Measurements from ENCODE around the gene FBXW11. TPM values are rescaled to one million over a fixed set of nuclear protein-coding genes. Genes with fewer than 3 reads are reported as not detected.

The FBXW11 gene
- total RNA-seq, 2 donors from 2014 or later, result 29.0 to 64.6 TPM

DNA sequence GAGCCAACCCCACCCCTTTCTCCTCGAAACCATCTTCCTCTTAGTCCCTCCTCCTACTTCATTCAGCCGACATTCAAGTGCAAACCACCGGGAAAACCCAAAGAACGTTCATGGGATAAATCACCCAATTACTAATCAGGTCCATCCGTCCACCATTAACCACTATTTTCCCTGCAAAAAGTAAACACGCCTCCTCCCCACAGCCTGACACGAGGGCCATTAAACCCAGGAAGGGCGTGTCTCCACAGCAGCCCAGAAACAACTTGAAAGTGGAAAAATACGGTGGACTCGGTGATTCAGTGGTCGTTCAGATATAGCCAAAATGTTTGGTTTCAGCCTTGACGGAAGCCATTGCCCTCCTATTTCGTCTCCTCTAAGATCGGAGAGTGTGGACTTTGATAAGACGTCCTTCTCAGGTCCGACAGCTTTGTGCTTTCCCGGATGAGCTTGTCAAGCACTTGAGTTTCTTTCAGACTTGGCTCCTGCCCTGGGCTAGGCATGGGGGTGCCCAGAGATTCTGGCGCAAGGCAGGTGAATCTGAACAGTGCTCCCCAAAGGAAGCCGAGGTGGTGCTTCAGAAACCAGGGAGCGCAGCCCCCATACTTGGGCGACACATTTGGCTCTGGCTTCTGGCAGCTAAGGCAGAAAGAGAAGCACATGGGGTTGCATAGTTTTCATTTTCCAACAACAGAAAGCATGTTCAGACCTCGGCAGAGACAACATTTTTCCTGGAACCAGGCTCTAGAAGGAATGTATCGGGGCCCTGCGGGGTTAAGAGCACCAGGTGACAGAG lies 164.3 kb downstream of the FBXW11 start:
- TF ChIP-seq, protein P1, sequence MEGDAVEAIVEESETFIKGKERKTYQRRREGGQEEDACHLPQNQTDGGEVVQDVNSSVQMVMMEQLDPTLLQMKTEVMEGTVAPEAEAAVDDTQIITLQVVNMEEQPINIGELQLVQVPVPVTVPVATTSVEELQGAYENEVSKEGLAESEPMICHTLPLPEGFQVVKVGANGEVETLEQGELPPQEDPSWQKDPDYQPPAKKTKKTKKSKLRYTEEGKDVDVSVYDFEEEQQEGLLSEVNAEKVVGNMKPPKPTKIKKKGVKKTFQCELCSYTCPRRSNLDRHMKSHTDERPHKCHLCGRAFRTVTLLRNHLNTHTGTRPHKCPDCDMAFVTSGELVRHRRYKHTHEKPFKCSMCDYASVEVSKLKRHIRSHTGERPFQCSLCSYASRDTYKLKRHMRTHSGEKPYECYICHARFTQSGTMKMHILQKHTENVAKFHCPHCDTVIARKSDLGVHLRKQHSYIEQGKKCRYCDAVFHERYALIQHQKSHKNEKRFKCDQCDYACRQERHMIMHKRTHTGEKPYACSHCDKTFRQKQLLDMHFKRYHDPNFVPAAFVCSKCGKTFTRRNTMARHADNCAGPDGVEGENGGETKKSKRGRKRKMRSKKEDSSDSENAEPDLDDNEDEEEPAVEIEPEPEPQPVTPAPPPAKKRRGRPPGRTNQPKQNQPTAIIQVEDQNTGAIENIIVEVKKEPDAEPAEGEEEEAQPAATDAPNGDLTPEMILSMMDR (IDR thresholded peaks at IDR 0.05), result no peak
- no peak for TF ChIP-seq POLR2A (IDR thresholded peaks at IDR 0.05)
- Histone ChIP-seq H3K36me3 (replicated peaks in 1 of 2; ENCODE audit: insufficient read depth in 1 of 2, low read depth in 2 of 2) (no peaks in the 10 kb centered on the region), H3K4me3 (no peak overlapping the region), H3K27me3 (no peaks in the 10 kb centered on the region), H3K27ac (no peak overlapping the region), H3K4me1 (no peaks in the 10 kb centered on the region), H3K9me3 (no peaks in the 10 kb centered on the region)
- 80 to 87% methylated on average over 24 of the region's 24 CpGs for WGBS, 2 donors
- DNase-seq (no peak), ATAC-seq (no peak)
- intact Hi-C loops (cut with DNase I), result no loop called here

DNA sequence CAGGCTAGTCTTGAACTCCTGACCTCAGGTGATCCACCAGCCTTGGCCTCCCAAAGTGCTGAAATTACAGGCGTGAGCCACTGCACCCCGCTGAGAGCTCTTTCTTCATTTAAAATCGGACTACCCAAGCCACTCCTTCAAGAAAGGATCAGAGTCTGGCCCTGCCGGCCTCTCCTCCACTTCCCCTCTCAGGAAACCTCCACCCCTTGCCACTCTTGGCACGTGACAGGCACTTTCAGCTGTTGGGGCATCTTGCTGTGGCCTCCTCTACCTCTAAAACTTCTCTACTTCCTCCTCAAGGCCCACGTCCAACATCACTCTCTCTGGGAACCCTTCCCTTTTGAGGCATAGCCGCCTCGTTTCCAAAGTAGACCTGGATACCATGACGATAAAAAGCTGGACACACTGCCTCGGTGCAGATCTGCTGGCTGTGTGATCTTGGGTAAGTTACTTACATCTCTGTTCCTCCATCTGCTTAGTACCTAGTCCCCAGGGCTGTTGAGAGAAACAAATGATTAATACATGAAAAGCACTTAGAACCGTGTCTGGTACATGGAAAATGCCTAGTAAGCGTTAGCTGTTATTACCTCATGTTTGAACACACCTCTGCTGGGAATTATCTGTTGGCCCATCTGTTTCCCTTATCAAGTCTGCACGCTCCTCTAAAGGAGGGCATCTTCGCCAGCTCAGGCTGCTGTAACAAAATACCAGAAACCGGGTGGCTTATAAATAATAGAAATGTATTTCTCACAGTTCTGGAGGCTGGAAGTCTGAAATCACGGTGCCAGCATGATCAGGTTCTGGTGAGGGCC lies 165.5 kb downstream of the FBXW11 start:
- ATAC-seq (no peak), DNase-seq (peak in 1 of 4 donors; percentile 24)
- Histone ChIP-seq H3K4me3 (no peak overlapping the region), H3K36me3 (replicated peaks in 1 of 2; ENCODE audit: insufficient read depth in 1 of 2, low read depth in 2 of 2) (no peaks in the 10 kb centered on the region), H3K27ac (no peak overlapping the region), H3K4me1 (no peaks in the 10 kb centered on the region), H3K9me3 (no peaks in the 10 kb centered on the region), H3K27me3 (no peaks in the 10 kb centered on the region)
- intact Hi-C loops (cut with DNase I), result no loop called here
- TF ChIP-seq, protein P1 (IDR thresholded peaks at IDR 0.05), result no peak
- no peak for TF ChIP-seq POLR2A (IDR thresholded peaks at IDR 0.05)
- WGBS, 2 donors, result 86 to 89% methylated on average over 16 of the region's 16 CpGs

DNA sequence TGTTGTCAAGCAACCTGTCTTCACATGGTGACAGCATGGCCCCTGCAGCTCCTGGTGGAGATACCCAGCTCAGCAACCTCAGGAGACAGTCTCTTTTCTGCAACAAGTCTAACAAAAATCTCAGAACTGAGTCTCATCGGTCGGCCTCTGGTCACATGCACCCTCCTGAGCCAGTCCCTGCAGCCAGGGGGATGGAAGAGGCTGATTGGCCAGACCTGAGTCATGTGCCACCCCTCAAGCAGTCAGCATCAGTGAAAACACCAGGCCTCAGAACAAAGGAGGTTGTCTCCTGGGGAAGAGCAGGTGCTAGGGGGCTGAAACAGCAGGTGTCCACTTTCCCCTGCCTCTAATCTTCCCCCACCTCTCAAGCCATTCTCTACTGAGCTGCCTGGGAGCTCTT lies 166.4 kb downstream of the FBXW11 start:
- Histone ChIP-seq H3K27me3 (no peaks in the 10 kb centered on the region), H3K4me1 (no peaks in the 10 kb centered on the region), H3K4me3 (no peak overlapping the region), H3K9me3 (no peaks in the 10 kb centered on the region), H3K27ac (no peak overlapping the region), H3K36me3 (replicated peaks in 1 of 2; ENCODE audit: insufficient read depth in 1 of 2, low read depth in 2 of 2) (no peaks in the 10 kb centered on the region)
- ATAC-seq (no peak), DNase-seq (no peak)
- intact Hi-C loops (cut with DNase I), result no loop called here
- WGBS, 2 donors, result 38 to 44% methylated on average over 2 of the region's 2 CpGs
- TF ChIP-seq, protein P1 (IDR thresholded peaks at IDR 0.05), result no peak
- TF ChIP-seq POLR2A (IDR thresholded peaks at IDR 0.05), result no peak

DNA sequence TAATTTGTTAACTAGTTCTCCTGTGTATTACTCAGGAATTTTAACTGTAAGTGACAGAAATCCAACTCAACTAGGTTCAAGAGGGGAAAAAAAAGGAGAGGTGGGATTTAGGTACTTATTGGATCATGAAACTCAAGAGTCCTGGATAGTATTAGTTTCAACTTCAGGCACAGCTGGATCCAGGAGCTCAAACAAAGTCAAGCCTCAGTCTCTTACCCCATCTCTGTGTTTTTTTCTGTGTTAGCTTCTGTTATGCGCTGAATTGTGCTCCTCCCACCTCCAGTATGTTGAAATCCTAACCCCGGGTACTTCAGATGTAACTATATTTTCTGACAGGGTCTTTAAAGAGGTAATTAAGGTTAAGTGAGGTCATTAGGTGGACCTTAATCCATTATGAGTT lies 167.3 kb downstream of the FBXW11 start:
- H3K27ac ChIP-seq, result no peak overlapping the region
- H3K4me3 ChIP-seq, result no peak overlapping the region
- H3K36me3 ChIP-seq (replicated peaks in 1 of 2; ENCODE audit: insufficient read depth in 1 of 2, low read depth in 2 of 2), result no peaks in the 10 kb centered on the region
- intact Hi-C loops (cut with DNase I), result no loop called here
- DNase-seq (no peak), ATAC-seq (no peak)
- WGBS, 2 donors, result 74 to 86% methylated on average over 2 of the region's 2 CpGs
- no peaks in the 10 kb centered on the region for H3K27me3 ChIP-seq
- no peaks in the 10 kb centered on the region for H3K9me3 ChIP-seq
- H3K4me1 ChIP-seq, result no peaks in the 10 kb centered on the region
- TF ChIP-seq, protein P1 (IDR thresholded peaks at IDR 0.05), result no peak
- no peak for TF ChIP-seq POLR2A (IDR thresholded peaks at IDR 0.05)

Data from body of pancreas (tissue), 4 donors.